Activated T-helper 1 cell treated with anti-CD3 and anti-CD28 coated beads, Interleukin-2, amount 50 U/mL, for 16 hours (primary cell): ENCODE results near the gene ATP2A1.
"Not testable (repeated sequence)": the region's sequence is repeated elsewhere in the genome, so short reads cannot be mapped to it uniquely, and the experiment has no call there.

ENCODE experiments used
- DNase-seq, 2 donors: peaks; one replicate each; pipeline ENCODE4 v3.0.0-alpha.2; 2020; ENCODE audit warnings: low read depth in 1 of 2, low spot score in 1 of 2

The ATP2A1 gene

DNA sequence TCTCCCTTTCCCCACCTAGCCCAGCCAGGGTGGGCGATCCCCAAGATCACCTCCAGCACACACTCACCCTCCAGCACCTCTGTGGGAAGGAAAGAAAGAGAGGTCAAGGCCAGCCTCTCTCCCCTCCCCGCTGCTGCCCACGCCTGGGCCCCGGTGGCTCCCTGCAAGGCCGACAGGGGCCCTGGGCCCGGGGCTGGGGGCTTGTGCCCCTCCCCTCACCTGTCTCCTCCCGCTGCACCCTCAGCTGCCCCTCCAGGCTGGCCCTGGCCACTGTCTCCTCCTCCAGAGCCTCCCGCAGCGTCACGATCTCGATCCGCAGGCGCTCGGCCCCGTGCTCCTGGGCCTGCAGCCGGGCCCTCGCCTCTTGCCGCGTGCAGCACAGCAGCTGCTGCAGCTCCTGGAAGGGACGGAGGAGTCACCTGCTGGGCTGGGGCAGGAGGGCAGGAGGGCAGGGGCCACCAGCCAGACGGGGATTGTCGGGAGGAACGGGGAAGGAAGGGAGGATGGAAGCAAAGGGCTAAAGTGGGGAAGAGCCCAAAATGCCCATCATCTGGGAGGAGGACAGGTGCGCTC, 27.6 kb downstream of the ATP2A1 start:
- no peak for DNase-seq

DNA sequence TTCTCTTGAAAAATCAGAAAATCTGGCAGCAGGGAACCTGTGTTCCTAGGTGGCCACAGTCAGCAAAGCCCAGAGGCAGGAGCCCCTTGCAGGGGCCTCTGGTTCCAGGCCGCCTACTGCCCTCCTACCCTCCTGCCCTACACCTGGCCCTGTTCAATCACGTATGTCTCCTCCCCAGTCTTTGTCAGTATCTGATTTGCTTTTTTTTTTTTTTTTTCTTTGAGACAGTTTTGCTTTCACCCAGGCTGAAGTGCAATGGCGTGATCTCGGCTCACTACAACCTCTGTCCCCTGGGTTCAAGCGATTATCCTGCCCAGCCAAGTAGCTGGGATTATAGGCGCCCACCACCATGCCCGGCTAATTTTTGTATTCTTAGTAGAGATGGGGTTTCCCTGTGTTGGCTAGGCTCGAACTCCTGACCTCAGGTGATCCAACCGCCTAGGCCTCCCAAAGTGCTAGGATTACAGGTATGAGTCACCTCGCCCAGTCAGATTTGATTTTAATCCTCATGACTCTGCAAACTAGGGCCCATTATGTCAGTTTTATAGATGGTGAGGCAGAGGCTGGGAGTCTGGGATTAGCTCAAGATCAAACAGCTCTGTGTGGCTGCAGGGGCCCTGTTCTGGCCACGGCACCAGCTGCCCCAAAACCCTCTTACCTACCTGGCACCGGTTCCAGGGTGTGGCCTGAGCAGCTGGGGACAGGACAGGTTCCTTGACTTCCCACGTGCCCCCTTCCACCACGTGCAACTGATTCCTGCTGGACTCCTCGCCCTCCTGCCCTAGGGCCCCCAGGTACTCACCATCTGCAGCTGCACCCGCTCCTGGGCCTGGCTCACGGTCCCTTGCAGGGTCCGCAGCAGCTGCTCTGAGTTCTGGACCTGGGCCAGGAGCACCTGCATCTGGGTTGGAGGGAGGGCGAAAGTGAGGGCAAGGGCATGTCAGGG, 32.1 kb downstream of the ATP2A1 start:
- DNase-seq: no peak

DNA sequence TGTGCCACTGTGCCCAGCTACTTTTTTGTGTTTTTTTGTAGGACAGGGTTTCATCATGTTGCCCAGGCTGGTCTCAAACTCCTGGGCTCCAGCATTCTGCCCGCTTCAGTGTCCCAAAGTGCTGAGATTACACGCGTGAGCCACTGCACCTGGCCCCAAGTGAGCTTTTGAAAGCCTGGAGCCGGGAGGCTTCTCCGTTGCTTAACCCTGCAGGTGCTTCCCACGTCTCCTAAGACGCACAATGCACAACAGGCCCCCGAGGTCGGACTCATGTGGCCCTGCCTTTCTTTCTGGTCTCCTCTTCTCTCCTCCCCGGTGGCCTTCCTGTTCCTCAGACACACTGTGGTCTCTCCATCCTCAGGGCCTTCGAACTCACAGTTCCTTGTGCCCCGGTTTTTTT, 34.3 kb downstream of the ATP2A1 start:
- no peak for DNase-seq

DNA sequence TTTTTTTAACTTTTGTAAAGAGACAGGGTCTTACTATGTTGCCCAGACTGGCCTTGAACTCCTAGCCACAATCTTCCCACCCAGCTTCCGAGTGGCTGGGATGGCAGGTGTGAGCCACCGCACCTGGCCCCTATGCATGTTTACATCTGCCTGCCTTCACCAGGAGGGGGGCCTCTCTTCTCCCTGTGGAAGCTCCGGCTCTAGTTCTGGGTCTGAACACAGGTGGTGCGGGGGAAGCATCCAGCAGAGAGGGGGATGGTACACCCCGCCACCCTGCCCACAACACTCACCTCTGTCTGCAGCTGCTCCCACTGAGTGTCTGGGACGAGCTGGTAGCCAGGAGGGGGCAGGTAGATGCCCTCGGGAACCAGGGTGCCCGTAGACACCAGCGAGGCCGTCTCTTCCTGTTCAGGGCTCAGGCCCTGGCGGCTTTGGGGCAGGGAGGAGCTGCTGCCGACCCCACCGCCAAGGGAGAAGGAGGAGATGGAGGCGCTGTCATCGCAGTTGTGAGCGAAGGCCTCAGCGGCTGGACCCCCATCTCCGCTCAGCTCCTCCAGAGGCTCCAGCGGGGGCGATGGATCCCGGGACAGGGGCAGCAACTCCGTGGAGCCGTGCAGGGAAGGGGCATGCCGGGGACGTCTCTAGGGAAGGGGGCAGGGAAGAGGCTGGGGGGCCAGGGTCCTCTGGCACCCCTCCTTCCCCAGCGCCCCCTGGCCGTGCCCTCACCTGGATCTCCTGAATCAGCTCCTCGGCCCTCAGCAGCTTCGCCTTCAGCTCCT, 35.8 kb downstream of the ATP2A1 start:
- no peak for DNase-seq

DNA sequence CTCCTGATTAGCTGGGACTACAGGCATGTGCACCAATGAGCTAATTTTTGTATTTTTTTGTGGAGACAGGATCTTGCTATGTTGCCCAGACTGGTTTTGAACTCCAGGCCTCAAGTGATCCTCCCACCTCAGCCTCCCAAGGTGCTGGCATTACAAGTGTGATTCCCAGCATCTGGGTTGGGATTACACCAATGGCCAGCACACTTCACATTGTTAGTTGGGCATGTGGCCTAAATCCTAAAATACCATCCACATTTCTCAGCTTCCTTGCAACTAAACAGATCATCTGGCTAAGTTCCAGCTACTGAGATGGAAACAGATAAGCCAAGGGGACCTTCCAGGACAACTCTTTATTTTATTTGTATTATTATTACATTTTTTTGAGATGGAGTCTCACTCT, 36.9 kb downstream of the ATP2A1 start:
- no peak for DNase-seq

DNA sequence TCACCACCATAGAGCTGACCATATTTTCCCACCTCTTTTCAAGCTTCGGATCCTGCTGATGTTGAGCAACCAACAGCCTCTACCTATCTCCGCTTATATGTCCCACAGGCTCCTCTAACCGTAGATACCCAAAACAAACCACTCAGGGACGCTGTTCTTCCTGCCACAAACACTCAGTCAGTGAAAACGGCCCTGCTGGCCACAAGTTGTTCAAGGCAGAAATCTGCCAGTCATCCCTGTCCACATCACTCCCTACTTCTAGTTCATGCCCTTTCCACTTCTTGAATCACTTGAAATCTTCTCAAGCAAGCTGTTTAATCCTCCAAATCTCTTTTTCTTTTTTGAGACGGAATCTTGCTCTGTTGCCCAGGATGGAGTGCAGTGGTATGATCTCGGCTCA, 38.8 kb downstream of the ATP2A1 start:
- DNase-seq: no peak

DNA sequence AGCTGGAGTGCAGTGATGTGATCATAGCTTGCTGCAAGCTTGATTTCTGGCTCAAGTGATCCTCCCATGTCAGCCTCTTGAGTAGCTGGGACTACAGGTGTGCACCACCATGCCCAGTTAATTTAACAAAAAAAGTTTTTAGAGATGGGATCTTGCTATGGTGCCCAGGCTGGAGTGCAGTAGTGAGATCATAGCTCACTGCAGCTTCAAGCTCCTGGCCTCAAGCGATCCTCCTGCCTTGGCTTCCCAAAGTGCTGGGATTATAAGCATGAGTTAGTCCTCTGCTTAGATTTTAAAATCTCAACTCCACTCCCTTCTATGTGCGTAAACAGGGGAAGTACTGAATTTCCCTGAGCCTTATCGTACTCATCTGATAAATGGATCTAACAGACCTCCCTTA, 40.4 kb downstream of the ATP2A1 start:
- no peak for DNase-seq

DNA sequence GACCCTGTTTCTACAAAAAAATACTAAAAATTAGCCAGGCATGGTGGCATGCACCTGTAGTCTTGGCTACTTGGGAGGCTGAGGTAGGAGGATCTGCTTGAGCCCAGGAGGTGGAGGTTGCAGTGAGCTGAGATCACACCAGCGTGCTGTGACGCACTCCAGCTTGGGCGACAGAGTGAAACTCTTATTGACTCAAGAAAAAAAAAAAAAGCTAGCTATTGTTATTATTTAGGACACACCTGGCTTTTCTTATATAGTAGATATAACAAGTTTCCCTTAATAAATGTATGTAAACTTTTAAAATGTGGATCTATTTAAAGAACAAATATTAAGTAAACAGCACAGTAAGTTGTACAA, 44.9 kb downstream of the ATP2A1 start:
- no peak for DNase-seq

DNA sequence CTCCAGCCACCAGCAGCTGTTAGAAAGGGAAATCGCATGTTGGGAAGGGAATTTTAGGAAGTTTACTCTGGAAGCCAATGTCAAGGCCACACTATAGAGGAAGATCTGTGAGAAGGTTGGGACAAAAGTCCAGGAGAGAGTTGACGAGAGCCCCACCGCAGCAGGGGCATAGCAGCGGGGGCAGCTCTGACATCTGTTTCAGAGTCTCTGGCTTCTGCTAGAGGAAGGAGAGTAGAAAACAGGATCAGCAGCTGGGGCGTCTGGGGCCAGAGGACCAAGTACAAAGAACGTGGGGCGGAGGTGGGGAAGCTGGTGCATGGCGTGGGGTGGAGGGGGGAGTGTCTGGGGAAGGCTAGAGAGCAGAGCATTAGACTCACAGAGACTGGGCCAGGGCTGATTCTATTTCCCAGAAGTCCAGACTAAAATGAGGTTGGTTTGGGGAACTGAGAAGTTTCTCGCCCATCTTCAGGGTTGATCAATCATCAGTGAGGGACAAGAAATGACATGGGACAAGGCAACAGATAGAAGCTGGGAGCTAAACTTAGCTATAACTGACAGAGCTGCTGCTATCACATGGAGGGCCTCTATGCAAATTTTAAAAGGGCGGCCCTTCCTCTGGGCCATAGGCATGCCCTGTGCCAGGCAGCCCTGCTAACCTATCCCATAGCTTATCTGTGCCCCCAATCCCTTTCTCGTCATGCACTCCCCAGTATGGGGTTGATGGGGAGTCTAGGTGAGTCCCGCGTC, 45.5 kb downstream of the ATP2A1 start:
- no peak for DNase-seq

DNA sequence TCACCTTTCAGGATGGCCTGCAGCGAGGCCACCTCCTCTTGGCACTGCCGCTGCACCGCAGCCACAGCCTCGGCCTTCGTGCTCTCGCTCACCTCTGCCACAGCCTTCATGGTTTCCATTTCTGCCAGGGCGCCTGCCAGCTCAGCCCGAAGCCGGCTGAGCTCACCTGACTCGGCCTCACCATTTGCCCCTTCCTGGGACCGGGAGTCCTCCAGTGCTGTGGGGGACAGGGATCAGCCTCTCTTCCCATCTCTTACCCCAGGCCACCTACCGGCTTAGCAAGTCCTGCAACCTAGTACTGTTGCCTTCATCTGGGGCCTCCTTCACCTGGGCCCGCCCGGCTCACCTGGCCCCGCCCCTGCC, 46.1 kb downstream of the ATP2A1 start:
- DNase-seq: no peak

DNA sequence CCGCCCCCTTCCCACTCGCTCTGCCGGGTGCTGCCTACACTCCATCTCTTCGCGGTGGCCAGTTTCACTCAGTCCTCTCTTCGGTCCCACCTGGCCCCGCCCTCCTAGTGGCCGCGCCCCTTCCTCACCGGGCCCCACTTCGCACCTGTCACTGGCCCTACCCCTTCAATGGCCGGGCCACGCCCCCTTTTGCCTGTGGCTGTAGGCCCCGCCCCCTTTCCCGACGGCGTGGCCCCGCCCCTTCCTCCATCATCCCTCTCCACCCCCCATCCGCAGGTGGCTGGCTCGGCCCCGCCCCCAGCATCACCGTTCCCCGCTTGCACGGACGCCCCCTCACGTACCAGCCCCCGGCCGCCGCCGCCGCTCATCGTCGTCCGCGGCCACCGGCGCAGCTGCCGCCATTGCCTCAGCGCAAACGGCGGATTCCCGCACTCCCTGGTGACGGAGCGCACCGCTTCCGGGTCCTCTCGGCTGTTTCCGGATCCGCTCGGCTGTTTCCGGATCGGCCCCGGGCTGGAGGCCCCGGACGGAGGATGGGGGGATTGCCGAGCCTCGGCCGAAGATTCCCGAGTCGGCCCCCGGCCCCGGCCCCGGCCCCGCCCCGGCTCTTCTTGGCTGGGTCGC, 46.6 kb downstream of the ATP2A1 start, which contains the start of gene RABEP2:
TSS of gene RABEP2 (minus strand) at position 477 of the 624 bp plus-strand sequence. CDS start at position 402, 75 bp downstream.
- DNase-seq: peak; percentile 90 to 92

DNA sequence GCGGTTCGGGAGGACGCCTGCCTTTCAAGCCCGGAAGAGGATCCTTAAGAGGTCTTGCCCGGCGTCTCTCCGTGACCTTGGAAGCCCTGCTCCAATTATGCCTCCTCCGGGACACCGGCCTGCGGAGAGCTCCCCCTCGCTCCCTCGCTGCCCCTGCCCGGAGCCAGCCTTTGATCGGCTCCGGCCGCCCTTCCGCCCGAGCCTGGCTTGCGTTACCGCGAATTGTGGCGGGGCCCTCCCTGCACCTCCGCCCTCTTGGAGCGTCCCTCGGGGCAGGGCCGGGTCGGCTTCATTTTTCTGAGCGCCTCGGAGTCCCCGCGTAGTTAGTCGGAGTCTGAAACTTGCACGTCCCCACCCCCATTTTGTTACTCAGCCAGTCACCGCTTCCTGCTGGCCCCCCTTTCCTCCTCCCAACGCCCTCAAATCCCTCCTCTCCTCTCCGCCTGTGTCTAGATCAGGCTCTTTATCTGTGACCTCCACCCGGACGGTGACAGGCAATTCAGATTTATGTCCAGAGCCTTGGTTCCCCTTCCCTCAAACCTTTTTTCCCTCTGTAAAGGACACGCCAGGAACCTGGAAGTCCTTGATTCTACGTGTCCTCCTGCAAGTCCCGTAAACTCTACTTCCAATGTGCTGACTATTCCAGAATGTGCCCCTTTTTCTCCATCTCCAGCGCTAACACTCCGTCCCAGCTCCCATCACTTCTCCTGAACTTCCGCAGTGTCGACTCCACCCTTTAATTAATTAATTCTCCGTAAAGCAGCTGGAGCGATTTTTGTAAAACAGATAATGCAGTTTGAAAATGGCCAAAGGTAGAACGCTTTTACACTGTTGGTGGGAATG, 47.3 kb downstream of the ATP2A1 start:
- peak; percentile 56 to 68 for DNase-seq

DNA sequence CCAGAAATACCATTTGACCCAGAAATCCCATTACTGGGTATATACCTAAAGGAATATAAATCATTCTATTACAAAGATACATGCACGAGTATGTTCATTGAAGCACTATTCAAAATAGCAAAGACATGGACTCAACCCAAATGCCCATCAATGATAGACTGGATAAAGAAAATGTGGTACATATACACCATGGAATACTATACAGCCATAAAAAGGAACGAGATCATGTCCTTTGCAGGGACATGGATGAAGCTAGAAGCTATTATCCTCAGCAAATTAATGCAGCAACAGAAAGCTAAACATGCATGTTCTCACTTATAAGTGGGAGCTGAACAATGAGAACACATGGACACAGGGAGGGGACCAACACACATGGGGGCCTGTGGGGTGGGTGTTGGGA, 48.0 kb downstream of the ATP2A1 start:
- not testable (repeated sequence) for DNase-seq

DNA sequence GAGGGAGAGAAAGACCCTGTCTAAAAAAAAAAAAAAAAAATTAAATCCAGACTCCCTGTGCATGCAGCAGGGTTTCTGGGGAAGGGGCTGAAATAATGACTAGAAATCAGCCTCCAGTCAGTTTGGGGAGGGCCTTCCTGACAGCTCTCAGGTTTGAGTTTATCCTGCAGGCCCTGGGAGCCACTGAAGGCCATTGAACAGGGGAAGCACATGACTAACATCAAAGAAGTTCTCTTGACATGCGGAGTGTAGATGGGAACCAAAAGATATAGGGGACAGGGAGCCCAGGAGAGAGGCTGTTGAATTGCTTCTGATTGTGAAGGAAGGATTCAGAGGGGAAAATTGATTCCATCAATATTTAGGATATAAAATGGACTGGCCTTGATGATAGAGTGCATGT, 49.5 kb downstream of the ATP2A1 start:
- no peak for DNase-seq

DNA sequence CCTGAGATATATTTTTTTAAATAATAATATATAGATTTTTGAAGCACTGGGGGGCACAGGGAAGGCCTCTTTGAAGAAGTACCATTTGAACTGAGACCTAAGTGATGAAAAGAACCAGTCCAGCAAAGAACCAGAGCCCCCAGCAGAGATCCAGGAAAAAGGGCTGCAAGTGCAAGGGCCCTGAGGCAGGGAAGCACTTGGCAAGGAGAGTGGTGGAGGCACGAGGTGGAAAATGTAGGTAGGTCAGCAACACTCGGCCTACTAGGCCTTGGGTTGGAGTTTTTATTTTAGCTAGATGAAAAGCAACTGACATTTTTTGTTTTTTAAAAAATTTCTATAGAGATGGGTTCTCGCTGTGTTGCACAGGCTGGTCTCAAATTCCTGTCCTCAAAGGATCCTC, 51.9 kb downstream of the ATP2A1 start:
- DNase-seq: no peak

DNA sequence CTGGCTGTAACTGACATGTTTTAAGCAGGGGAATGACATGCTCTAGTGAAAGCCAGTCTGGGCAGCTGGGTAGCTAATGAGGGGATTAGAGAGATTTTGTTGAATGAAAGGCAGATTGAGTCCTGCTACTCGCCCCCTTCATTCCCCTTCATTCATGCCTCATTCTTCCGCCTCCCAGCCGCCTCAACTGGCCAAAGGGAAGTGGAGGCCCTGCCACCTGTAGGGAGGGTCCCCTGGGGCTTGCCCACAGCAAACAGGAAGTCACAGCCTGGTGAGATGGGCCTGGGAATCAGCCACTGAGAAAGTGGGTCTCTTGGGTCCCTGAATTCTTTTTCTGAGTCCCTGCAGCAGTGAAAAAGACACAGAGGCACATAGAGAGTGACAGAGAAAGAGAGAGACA, 52.4 kb downstream of the ATP2A1 start:
- DNase-seq: no peak

DNA sequence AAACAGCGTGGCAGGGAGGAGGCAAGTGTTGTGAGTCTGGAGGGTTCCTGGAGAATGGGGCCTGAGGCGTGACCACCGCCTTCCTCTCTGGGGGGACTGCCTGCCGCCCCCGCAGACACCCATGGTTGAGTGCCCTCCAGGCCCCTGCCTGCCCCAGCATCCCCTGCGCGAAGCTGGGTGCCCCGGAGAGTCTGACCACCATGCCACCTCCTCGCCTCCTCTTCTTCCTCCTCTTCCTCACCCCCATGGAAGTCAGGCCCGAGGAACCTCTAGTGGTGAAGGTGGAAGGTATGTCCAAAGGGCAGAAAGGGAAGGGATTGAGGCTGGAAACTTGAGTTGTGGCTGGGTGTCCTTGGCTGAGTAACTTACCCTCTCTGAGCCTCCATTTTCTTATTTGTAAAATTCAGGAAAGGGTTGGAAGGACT, 53.5 kb downstream of the ATP2A1 start, which contains the start of gene CD19:
TSS of gene CD19 (plus strand) at position 171 of the 425 bp plus-strand sequence. CDS start at position 201, 30 bp downstream.
- DNase-seq: no peak

DNA sequence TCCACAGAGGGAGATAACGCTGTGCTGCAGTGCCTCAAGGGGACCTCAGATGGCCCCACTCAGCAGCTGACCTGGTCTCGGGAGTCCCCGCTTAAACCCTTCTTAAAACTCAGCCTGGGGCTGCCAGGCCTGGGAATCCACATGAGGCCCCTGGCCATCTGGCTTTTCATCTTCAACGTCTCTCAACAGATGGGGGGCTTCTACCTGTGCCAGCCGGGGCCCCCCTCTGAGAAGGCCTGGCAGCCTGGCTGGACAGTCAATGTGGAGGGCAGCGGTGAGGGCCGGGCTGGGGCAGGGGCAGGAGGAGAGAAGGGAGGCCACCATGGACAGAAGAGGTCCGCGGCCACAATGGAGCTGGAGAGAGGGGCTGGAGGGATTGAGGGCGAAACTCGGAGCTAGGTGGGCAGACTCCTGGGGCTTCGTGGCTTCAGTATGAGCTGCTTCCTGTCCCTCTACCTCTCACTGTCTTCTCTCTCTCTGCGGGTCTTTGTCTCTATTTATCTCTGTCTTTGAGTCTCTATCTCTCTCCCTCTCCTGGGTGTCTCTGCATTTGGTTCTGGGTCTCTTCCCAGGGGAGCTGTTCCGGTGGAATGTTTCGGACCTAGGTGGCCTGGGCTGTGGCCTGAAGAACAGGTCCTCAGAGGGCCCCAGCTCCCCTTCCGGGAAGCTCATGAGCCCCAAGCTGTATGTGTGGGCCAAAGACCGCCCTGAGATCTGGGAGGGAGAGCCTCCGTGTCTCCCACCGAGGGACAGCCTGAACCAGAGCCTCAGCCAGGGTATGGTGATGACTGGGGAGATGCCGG, 54.3 kb downstream of the ATP2A1 start:
- no peak for DNase-seq

DNA sequence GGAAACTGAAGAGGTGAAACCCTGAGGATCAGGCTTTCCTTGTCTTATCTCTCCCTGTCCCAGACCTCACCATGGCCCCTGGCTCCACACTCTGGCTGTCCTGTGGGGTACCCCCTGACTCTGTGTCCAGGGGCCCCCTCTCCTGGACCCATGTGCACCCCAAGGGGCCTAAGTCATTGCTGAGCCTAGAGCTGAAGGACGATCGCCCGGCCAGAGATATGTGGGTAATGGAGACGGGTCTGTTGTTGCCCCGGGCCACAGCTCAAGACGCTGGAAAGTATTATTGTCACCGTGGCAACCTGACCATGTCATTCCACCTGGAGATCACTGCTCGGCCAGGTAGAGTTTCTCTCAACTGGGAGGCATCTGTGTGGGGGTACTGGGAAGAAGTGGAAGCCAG, 54.9 kb downstream of the ATP2A1 start:
- no peak for DNase-seq
